AG20443 (cell line): Measurements from ENCODE around the gene SNAP23.
"Not testable (repeated sequence)": the region's sequence is repeated elsewhere in the genome, so short reads cannot be mapped to it uniquely, and the experiment has no call there.

Experiments
- DNase-seq: peaks from one replicate; pipeline ENCODE4 v3.0.0; 2012; ENCODE audit warnings: low spot score, mixed read lengths

SNAP23 gene

DNA sequence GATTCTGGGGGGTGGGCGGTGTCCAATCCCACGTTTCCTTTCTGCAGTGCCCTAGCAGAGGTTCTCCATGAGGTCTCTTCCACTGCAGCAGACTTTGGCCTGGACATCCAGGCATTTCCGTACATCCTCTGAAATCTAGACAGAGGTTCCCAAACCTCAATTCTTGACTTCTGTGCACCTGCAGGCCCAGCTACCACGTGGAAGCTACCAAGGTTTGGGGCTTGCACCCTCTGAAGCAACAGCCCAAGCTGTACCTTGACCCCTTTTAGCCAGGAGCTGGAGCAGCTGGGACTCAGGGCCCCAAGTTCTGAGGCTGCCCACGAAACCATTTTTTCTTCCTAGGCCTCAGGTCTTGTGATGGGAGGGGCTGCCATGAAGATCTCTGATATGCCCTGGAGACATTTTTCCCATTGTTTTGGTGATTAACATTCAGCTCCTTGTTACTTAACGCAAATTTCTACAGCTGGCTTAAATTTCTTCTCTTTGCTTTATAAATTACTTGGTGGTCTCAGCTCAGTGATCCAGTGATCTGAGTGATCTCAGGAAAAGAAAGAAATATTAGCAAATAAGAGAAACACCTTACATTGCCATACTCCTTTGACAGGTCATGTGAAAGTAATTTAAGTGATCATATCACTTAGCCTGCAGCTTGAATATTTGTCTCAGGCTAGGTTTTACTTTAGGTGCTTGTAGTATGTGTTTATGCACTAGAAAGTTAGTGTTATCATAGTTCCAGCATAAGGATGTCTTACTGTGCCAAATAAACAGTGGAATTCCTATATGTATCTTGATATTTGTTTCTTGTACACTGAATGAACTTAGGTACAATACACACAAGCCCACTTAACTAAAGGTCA is 3.0 kb downstream of the SNAP23 start:
- no peak for DNase-seq

DNA sequence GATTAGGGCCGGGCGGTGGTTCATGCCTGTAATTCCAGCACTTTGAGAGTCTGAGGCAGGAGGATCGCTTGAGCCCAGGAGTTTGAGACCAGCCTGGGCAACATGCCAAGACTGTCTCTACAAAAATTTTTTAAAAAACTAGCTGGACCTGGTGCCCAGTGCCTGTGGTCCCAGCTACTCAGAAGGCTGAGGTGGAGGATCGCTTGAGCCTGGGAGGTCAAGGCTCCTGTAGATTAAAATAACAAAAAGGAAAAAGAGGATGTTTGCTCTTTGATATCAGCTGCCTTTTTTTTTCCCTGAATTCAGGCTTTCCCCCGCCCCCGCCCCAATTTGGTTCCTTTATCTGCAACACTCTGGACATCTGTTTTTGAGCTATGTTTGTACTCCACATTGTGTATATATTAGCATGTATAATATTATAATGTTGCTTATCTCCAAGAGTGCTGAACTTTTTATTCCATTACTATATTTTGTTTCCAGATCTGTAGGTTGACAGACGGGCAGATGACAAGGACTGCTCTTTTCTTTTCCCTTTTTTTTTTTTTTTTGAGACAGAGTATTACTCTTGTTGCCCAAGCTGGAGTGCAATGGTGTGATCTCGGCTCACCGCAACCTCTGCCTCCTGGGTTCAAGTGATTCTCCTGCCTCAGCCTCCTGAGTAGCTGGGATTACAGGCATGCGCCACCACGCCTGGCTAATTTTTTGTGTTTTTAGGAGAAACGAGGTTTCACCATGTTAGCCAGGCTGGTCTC is 4.6 kb downstream of the SNAP23 start:
- no peak for DNase-seq

DNA sequence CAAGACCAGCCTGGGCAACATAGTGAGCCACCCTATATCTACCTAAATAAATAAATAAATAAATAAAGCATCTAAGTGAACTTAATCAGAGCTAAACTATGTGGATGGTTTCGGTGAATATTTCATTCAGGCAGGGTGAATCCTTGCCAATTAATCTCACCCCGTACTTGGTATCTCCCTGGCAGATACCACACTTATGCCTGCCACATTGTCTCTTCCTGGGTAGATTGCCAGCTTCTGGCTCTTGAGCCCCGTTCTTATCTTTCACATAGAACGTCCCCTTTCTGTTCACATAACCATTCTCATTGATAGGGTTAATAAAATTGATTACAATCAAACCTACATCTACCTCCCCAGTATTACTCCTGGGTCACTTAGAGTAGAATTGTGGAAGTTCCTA is 7.0 kb downstream of the SNAP23 start:
- DNase-seq: no peak

DNA sequence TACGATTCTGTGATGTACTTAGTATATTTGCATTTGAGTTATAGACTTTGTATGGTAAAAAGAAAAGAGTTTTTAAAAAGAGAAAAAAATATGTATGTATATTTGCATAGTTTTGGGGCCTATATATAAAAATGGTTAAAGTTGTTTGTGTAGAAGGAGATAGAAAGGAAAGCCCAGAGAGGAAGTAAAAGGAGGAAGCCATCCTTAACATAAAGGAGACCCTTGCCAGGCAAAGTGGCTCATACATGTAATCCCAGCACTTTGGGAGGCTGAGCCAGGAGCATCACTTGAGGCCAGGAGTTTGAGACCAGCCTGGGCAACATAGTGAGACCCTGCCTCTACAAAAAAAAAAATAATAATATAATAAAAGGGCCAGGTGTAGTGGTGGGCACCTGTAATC is 8.4 kb downstream of the SNAP23 start:
- no peak for DNase-seq

DNA sequence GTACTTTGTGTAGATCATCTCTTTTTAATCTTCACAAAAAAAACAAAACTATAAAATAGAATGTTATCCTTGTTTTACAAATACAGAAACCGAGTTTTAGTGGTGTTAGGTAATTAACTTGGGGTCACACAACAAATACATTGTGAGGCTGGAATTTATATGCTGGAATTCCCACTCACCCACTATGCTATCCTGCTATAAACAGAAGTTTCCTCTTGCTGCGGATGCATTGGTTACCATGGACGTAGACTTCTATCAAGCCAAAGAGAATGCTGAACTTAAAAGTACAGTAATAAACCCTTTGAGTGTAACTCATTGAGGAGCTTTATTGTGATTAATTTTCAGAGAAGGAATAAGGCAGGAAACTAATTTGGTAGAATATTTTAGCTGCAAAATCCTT is 9.2 kb downstream of the SNAP23 start:
- DNase-seq: no peak

DNA sequence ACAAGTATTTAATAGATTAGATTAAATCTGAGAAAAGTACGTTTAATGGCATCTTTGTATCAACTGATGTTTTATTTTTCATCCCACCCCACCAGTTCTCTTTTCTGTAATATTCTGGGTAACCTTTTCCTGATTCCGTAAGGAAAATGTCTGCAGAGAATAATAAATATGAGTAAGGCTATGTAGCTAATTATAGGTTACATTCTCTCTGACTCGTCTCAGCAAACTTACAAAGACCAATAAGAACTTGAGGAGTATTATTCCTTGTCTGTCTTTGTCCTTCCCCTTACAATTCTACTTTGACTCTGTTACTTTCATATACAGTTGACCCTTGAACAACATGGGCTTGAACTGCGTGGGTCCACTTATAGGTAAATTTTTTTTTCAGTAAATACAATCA is 12.1 kb downstream of the SNAP23 start:
- DNase-seq: no peak

DNA sequence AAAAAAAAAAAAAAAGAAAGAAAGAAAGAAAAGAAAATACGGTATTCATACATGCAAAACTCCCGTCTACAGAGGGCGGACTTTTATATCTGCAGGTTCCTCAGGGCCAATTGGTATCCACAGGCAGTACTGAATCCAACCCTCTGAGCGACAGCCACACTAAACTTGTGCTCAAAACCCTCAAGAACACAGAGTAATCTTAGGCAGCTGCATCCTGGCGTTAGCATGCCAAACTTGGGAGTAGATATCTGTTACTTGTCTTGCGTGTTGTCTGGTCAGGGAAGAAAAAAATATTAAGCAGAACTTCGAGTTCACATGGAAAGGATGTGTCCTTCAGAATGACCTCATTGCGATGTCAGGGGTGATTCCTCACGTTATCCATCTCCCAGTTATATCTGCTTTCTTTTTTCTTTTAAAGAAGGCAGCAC is 12.8 kb downstream of the SNAP23 start:
- DNase-seq: peak; percentile 8

DNA sequence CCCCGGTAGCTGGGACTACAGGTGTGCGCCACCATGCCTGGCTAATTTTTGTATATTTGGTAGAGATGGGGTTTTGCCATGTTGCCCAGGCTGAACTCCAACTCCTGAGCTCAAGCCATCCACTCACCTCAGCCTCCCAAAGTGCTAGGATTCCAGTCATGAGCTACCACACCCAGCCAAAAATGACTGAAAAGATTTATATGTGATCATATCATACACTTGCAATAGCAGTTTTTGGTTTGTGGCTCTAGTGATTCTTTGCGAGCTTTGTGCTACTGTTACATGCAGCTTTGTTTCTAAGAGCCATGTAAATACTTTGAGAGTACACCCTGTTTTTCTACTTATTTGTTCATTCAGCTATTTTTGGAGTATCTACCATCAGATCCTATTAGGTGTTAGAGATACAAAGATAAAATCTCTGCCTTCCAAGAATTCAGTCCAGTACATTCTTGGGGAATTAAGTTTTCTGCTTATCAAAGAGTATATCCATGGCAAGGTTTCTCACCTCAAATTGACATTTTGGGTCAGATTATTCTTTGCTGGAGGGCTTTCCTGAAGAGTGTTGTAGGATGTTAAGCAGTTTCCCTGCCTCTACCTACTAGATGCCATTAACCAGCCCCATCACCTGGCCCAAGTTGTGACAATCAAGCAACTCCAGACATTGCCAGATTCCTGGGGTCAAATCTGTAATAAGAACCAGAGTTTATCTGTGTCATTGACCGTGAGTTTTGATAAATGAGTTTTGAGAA is 15.0 kb downstream of the SNAP23 start:
- DNase-seq: no peak

DNA sequence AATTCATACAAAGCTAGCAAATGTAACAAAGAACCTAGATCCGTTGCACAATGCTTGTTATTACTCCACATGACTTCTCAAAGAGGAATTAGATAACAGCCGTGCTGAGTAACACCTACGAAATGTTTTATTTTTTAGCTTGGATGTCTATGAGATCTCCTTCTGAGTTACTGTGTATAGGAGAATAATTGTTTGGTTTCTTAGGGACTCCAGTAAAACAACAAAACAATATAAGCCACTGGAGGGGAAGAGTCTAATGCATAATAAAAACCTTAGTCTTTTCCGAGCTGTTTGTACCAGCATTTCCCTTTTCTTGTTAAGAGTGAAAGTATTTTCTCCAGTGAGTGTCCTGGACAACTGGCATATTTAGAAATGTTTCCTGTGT is 15.6 kb downstream of the SNAP23 start:
- peak; percentile 50 for DNase-seq

DNA sequence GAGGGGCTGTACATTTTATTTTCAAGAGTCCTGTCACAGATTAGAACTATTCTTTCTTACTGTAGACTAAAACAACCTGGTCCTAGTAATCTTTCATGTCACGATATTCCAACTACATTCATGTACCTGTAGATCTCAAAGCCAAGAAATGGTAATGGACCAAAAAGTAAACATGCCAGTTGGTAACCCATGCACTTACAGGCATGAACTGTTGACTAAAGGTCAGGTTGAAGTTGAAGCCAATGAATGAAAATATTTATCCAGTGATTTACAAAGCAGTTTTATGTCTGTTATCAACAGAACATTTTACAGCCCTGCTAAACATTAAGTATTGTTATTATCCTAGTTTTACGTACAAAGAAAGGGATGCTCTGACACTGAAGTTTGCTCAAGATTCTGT is 27.9 kb downstream of the SNAP23 start:
- no peak for DNase-seq

DNA sequence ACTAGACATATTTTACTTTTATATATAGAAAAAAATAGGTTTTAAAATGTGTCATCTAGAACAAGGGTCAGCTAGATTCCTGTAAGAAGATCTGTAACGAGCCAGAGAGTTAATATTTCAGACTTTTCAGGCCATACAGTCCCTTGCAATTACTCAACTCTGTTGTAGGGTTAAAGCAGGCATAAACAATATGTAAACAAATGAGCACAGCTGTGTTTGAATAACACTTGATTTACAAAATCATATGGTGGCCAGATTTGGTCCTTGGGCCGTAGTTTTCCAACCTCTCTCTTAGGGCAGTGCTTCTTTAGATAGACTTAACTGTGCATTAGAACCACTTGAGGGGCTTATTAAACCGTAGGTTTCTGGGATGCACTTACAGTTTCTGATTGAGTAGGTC is 33.5 kb downstream of the SNAP23 start:
- no peak for DNase-seq

DNA sequence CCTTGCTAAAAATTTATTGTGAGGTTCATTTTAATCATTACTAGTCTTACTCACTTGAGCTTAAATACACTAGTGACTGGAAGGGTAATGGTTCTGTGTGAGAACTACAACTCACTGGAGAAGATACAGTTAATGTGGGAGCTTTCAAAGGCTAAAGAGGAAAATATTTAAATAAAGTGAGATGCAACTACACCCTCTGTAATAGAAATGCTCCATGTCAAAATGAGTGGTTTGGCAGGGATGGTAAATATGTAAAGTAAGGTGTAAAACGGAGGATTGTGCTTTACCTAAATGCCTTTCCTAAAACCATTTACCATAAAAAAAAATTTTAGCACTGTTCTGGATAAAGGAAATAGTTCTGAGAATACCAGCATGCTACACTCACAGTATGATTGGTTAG is 37.8 kb downstream of the SNAP23 start:
- DNase-seq: no peak

DNA sequence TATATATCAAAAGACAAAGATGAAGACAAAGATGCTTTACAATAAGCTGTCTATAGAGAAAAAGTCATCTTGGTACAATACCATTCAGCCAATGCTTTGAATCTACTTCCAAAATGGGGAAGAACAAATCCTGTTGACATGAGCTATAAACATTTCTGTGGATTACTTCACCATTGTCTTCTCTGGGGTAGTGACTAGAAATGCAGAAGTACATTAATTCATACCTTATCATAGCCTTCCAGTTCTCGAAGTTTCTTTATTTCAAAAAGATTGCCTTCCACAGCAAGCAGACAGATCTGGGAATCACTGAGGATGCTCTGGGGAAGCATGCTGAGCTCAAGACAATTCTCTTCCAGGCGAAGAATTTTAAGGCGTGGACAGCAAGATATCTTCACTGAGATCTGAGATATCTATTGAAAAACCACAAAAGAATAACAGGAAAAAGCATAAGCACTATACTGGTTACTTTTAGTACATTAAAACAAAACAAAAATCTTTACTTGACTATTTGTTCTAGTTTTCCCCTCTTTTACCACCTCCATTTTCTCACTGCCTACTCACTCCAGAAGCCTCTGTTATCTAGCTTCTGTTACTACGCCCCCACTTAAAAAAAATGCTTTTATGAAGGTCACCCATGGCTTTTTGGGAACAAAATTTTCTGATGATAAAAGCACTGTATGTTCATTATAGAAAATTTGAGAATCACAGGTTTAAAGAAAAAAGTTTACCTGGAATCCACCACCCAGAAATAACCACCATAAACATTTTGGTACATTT is 49.6 kb downstream of the SNAP23 start:
- DNase-seq: no peak

DNA sequence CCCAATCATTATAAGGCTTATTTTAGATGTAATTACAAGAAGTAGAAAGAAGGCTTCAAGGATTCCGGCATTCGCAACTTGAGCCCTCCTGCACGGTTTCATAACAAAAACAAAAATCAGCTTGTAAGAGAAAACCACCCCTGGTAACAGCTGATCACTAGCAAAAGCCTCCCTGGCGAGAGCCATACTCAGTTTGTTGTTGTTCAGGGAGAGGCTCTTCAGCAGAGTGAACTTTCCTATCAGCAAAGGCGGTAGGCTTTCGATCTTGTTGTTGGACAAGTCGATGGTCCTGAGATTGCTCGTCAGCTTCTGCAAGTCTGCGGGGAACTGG is 52.4 kb downstream of the SNAP23 start:
- DNase-seq: peak; percentile 52

DNA sequence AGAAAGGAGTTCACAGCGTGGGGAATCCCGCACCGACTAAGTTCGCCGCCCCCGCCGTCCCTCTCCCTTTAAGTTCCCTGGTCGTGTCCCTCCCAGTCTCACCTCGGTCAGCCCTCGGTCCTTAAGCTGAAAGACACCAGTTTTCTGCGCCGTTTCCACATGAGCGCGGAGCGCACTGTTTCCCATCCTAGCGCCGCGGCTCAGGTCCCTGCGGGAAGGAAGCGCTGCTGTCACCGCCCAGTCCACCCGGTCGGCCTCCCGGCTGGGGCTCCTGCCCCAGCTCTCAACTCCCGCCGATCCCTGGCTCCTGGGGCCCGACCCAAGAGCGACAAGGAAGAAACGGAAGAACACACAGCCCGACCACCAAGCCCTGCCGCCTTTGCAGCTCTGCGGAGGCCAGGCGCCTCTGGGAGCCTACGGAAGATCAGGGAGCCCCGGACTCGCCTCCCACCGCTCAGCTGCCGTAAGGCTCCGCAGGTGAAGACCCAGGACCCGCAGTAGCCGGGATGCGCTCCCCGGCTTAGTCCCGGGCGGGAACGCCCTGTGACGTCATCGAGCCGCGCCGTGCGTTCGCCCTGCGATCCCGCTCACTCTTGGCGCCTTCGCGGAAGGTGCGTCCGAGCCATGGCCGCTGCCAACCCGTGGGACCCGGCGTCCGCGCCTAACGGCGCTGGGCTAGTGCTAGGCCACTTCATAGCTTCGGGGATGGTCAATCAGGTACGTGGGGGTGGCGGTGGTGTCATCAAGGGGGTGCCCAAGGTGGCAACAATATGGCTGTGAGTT is 53.0 kb downstream of the SNAP23 start, which contains the start of the genes HAUS2 and LRRC57:
Gene HAUS2, plus strand, starts transcription at position 590 of the 783 bp plus-strand sequence. Its CDS starts 35 bp downstream, at position 625.
Gene LRRC57, minus strand, starts transcription at position 545 of the 783 bp plus-strand sequence. Its CDS starts 359 bp downstream, at position 186.
- DNase-seq: peak; percentile 97

DNA sequence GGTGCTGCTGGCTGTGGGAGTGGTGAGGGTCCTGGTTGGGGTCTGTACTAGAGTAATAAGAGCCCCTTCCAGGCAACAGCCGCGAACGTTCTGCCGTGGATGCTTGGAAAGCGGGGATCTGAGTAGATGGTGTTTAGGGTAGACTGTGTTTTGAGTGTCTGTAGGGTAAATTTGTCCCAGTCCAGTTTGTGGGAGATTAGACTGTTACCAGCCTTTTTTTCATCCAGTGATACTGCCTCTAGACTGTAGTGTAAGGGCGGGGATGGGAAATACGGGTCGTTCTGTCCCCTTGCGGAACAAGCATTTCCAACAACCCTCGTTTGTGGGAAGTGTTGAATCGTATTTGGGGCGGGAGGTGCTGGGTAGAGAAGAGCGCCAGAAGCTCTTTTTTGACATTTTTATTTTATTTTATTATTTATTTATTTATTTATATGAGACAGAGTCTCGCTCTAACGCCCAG is 53.6 kb downstream of the SNAP23 start:
- peak; percentile 26 for DNase-seq

DNA sequence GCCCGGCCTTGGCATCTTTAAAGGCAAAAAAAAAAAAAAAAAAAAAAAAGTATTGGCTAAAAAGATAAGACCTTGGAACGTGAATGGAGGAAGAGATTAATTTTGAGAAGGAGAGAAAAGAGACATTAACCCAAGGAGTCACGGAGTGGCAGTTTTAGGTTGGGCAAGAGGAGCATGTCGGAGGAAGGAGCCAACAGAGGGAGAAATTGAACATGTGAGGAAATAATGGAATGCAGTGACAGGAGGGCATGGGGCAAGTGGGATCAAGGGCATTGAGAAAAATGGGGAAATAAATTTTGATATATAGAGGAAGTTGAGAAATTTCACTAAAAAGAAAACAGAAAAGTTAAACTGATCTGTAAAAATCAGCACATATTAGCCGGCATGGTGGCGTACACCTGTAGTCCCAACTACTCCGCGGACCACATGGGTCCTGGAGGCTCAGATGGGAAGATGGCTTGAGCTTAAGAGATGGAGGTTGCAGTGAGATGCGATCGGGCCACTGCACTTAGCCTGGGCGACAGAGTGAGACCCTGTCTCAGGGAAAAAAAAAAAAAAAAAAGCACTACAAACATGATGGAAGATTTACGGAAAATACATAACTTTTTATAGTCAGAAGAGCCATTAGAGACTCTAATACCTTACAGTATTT is 54.4 kb downstream of the SNAP23 start:
- peak; percentile 8 for DNase-seq

DNA sequence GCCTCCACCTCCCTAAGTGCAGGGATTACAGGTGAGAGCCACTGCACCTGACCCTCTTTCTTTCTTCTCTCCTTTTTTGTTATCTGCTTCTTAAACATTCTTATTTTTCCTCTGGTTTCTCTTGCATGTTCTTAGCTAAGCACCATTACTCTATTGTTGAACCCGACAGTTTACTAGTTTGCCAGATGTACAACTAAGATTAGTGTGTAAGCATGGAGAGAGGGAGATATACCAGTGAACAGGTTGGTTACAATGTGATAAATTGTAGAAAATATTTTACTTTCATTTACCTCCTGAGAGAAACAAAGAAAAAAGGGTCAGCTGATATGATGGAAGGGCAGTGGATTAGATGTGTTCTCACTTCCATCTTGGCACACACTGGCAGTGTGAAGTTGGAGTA is 58.1 kb downstream of the SNAP23 start:
- no peak for DNase-seq

DNA sequence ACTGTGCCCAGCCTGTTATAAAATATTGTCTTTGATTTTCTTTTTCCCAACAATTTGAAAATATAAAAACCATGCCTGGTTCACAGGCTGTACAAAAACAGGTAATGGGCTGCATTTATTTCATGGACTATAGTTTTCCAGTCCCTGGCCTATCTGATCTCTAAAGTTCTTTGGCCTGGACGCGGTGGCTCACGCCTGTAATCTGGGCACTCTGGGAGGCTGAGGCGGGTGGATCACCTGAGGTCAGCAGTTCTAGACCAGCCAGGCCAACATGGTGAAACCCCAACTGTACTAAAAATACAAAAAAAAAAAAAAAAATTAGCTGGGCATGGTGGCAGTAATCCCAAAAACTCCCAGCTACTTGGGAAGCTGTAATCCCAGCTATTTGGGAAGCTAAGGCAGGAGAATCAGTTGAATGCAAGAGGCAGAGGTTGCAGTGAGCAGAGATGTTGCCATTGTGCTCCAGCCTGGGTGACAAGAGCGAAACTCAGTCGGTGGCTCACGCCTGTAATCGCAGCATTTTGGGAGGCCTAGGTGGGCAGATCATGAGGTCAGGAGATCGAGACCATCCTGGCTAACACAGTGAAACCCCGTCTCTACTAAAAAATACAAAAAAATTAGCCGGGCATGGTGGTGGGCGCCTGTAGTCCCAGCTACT is 61.2 kb downstream of the SNAP23 start:
- DNase-seq: not testable (repeated sequence)

DNA sequence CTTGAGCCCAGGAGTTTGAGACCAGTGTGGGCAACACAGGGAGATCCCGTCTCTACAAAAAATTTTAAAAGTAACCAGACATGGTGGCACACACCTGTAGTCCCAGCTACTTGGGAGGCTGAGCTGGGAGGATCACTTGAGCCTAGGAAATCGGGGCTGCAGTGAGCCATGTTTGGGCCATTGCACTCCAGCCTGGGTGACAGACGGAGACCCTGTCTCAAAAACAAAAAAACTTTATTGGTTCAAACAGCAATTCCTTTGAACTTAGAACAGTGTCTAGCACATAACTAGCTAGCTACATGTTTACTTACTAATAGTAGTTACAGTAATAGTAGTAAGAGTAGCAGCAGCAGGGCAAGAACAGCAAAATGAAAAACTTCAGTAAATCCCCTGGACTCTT is 63.3 kb downstream of the SNAP23 start:
- no peak for DNase-seq
